GM12878 (cell line): ENCODE measurements around the gene RPS8. TPM values are rescaled to one million over a fixed set of nuclear protein-coding genes. Genes with fewer than 3 reads are reported as not detected.

Experiments
- ATAC-seq: fragments of 200-7000 bp; cut with Tn5 transposase; 3 replicates; pipeline ENCODE4 v1.9.1; 2020; ENCODE audit warnings: mild to moderate bottlenecking, moderate library complexity
- BruUV-seq: library from RNA; stranded (reverse); fragments of 400-500 nt; replicated peaks from 2 replicates; lab custom pipeline; 2021; lab: Mats Ljungman, UMichigan
- CTCF ChIA-PET: fragments of 300-600 bp; sonication (Branson Sonifier 250); formaldehyde crosslinking; extraction: SDS; loops from one replicate; lab custom pipeline; 2021; ENCODE audit warnings: inconsistent platforms; lab: Yijun Ruan, JAX
- POLR2A ChIA-PET: fragments of 350-600 bp; formaldehyde crosslinking; extraction: SDS; loops from one replicate; lab custom pipeline; 2021; ENCODE audit warnings: inconsistent platforms; lab: Charles Lee
- RAD21 ChIA-PET: fragments of 300-600 bp; sonication (Branson Sonifier 250); formaldehyde crosslinking; loops from one replicate; lab custom pipeline; 2023; ENCODE audit warnings: antibody characterized with exemption; ENCODE audit not compliant: unreplicated experiment; lab: Charles Lee
- SMC1A ChIA-PET: fragments of 300-600 bp; sonication (Branson Sonifier 250); formaldehyde crosslinking; loops from one replicate; lab custom pipeline; 2023; ENCODE audit not compliant: unreplicated experiment, uncharacterized antibody; lab: Charles Lee
- DNase-seq: peaks from one replicate; pipeline ENCODE4 v3.0.0-alpha.2; 2011; ENCODE audit warnings: low read depth, low spot score
- FAIRE-seq: peaks from 3 replicates; lab custom pipeline; 2011; peaks lifted over from hg19 to GRCh38; lab: Jason Lieb, UNC
- H2AFZ ChIP-seq: 2 replicates; pipeline ENCODE4 v1.6.0; 2011; ENCODE audit warnings: low read depth, low read length, control low read depth; ENCODE audit not compliant: control insufficient read depth
- H3K27ac ChIP-seq: 2 replicates; pipeline ENCODE4 v1.5.1; 2011; ENCODE audit warnings: control low read depth; ENCODE audit not compliant: control insufficient read depth, insufficient read depth
- H3K27me3 ChIP-seq, 2 experiments: replicated peaks in 1 of 2; 2 replicates each; pipeline versions ENCODE4 v1.6.0 to v1.6.1; 2011; ENCODE audit warnings: low read length in 1 of 2; ENCODE audit not compliant: control insufficient read depth in 2 of 2, insufficient read depth in 2 of 2
- H3K36me3 ChIP-seq, 2 experiments: 2 replicates each; pipeline ENCODE4 v1.5.1; 2011; ENCODE audit warnings: low read length in 1 of 2; ENCODE audit not compliant: control insufficient read depth in 2 of 2, insufficient read depth in 2 of 2
- H3K4me1 ChIP-seq: 2 replicates; pipeline ENCODE4 v1.6.1; 2011; ENCODE audit warnings: mild to moderate bottlenecking, low read length, moderate library complexity, mixed read lengths; ENCODE audit not compliant: control insufficient read depth, insufficient read depth
- H3K4me2 ChIP-seq: 2 replicates; pipeline ENCODE4 v1.6.0; 2011; ENCODE audit warnings: control low read depth; ENCODE audit not compliant: control insufficient read depth, insufficient read depth
- H3K4me3 ChIP-seq: fragments of 200-600 bp; sonication (generic); 2 replicates; pipeline ENCODE4 v1.5.1; 2016
- H3K79me2 ChIP-seq: 2 replicates; pipeline ENCODE4 v1.6.0; 2011; ENCODE audit warnings: low read length; ENCODE audit not compliant: control insufficient read depth, insufficient read depth
- H3K9ac ChIP-seq: 2 replicates; pipeline ENCODE4 v1.8.0; 2011; ENCODE audit warnings: low read length, control low read depth, mixed read lengths; ENCODE audit not compliant: control insufficient read depth, insufficient read depth
- H3K9me3 ChIP-seq: replicated peaks from 3 replicates; pipeline ENCODE4 v1.5.1; 2011; ENCODE audit warnings: mild to moderate bottlenecking, low read length; ENCODE audit not compliant: control insufficient read depth, insufficient read depth
- H4K20me1 ChIP-seq: 2 replicates; pipeline ENCODE4 v1.6.0; 2011; ENCODE audit not compliant: control insufficient read depth, insufficient read depth
- CREB1 ChIP-seq: IDR thresholded peaks from 2 replicates; pipeline ENCODE4 v1.6.1; 2012; ENCODE audit warnings: low read depth, mild to moderate bottlenecking, inconsistent platforms
- ESRRA ChIP-seq: IDR thresholded peaks from 2 replicates; pipeline ENCODE4 v1.6.1; 2012; ENCODE audit warnings: mild to moderate bottlenecking, low read length, improper control_type of control experiment
- GABPA ChIP-seq: IDR thresholded peaks from 2 replicates; pipeline ENCODE4 v1.6.1; 2014; ENCODE audit warnings: antibody characterized with exemption, low read depth, mild to moderate bottlenecking, inconsistent platforms
- GATAD2B ChIP-seq: fragments of 450-650 bp; conservative IDR thresholded peaks from 2 replicates; pipeline ENCODE4 v1.6.1; 2017; ENCODE audit warnings: low read depth, mild to moderate bottlenecking, moderate library complexity
- KDM1A ChIP-seq: fragments of 200-600 bp; sonication (generic); IDR thresholded peaks from 2 replicates; pipeline ENCODE4 v1.6.1; 2016; ENCODE audit warnings: borderline replicate concordance
- MTA3 ChIP-seq: IDR thresholded peaks from 2 replicates; pipeline ENCODE4 v1.6.1; 2012; ENCODE audit warnings: low read length, inconsistent platforms, borderline replicate concordance
- MYC ChIP-seq: IDR thresholded peaks from 2 replicates; pipeline ENCODE4 v1.6.1; 2011; ENCODE audit warnings: mild to moderate bottlenecking, low read length, moderate library complexity, inconsistent platforms; ENCODE audit not compliant: insufficient read depth, insufficient replicate concordance, insufficient read length, severe bottlenecking
- POLR2A ChIP-seq: IDR thresholded peaks from 2 replicates; pipeline ENCODE4 v1.6.1; 2011; ENCODE audit warnings: low read depth, mild to moderate bottlenecking, low read length
- POU2F2 ChIP-seq: IDR thresholded peaks from 3 replicates; pipeline ENCODE4 v1.6.1; 2011; ENCODE audit warnings: low read depth, mild to moderate bottlenecking, low read length, borderline replicate concordance
- SMAD1 ChIP-seq: fragments of 450-650 bp; IDR thresholded peaks from 2 replicates; pipeline ENCODE4 v1.6.1; 2018; ENCODE audit warnings: mild to moderate bottlenecking, low read depth; ENCODE audit not compliant: partially characterized antibody
- SMARCA5 ChIP-seq: fragments of 450-650 bp; IDR thresholded peaks from 2 replicates; pipeline ENCODE4 v1.6.1; 2017; ENCODE audit warnings: mild to moderate bottlenecking
- STAT3 ChIP-seq: IDR thresholded peaks from 2 replicates; pipeline ENCODE4 v1.6.1; 2011; ENCODE audit warnings: low read depth, low read length, improper control_type of control experiment
- ZNF207 ChIP-seq: fragments of 450-650 bp; IDR thresholded peaks from 2 replicates; pipeline ENCODE4 v1.6.1; 2014; ENCODE audit warnings: antibody characterized with exemption, mild to moderate bottlenecking, borderline replicate concordance
- ZNF274 ChIP-seq: IDR thresholded peaks from one replicate; pipeline ENCODE4 v1.8.0; 2011; ENCODE audit not compliant: insufficient read length, insufficient read depth
- WGBS: methylation state at CpG from one replicate; pipeline ENCODE4 v1.1.6; 2016; ENCODE audit warnings: low lambda C conversion rate; ENCODE audit not compliant: insufficient replicate concordance, insufficient coverage; ENCODE audit errors: missing lambda C conversion rate; 5-methylcytosine and 5-hydroxymethylcytosine counted together
- in situ Hi-C: fragments of 300-500 bp; cut with MboI; formaldehyde crosslinking; loops from 9 replicates; pipeline ENCODE4 v1.14.3; 2018; ENCODE audit warnings: mixed read lengths
- intact Hi-C: fragments of 100-400 bp; cut with micrococcal nuclease; formaldehyde crosslinking; loops from one replicate; pipeline ENCODE4 v1.14.2; 2022; ENCODE audit not compliant: unreplicated experiment
- polyA plus RNA-seq, 11 experiments: library from polyadenylated mRNA; depleted of rRNA in 4 of 11; unstranded in 6 of 11; stranded (reverse) in 5 of 11; fragments of >200 nt; fragmentation: Nextera tagmentation in 4 of 11; fragmentation: Illumina TruSeq in 1 of 11; extraction: Ambion mirVana in 4 of 11; extraction: Trizol in 1 of 11; gene quantifications; 1 replicate in 1 of 11; 2 replicates in 10 of 11; pipeline versions ENCODE4 v1.2.1 to v1.2.3, GENCODE V29; 2011 to 2016; ENCODE audit warnings: inconsistent platforms in 2 of 11, missing spikeins in 2 of 11, low read depth in 1 of 11
- total RNA-seq, 4 experiments: library from RNA; depleted of rRNA in 3 of 4; stranded (reverse); fragments of >200 nt in 3 of 4; fragmentation: Illumina TruSeq in 1 of 4; extraction: Trizol in 1 of 4; gene quantifications; 2 replicates each; pipeline versions ENCODE4 v1.2.1 to v1.2.3, GENCODE V29; 2013 to 2021

RPS8 gene
- total and polyA plus RNA-seq, 10 of the 15 experiments (the other 5 are each of a cell fraction or from before 2014, with no cell fraction given), result 1,296 to 3,461 (median 2,877) TPM

GRCh38 chr1:44757420-44757819, 17.9 kb upstream of the RPS8 start (continued):
- TF ChIP-seq KDM1A, result no peak
- TF ChIP-seq MYC, result no peak
- TF ChIP-seq POU2F2, result peak; percentile 78; the same call in 2 of the 3 replicates

DNA sequence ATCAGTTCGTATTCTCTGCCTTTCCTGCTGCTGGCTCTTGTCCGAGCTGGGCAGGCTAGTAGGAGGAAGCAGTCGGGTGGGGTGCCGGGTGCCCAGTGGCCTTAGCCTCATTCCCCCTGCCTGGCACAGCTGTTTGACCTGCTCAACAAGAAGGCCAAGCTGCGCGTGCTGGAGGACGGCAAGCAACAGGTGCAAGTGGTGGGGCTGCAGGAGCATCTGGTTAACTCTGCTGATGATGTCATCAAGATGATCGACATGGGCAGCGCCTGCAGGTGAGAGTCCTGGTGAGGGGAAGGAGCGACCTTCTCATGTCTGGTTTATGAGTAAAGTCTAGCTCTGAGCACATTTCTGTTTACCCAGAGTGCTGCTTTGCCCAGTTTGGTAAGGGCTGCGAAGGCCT, 16.3 kb upstream of the RPS8 start:
- in situ Hi-C loops, result no loop called here
- Histone ChIP-seq H4K20me1 (no peaks in the 10 kb centered on the region), H3K9me3 (no peaks in the 10 kb centered on the region), H3K36me3 (peaks cover 46 to 62% of the 10 kb centered on the region in 2 experiments), H3K4me3 (no peak overlapping the region), H3K27me3 (no peaks in the 10 kb centered on the region), H3K79me2 (no peaks in the 10 kb centered on the region), H3K4me2 (no peak overlapping the region), H2AFZ (no peak overlapping the region), H3K27ac (no peak overlapping the region), H3K9ac (no peak overlapping the region), H3K4me1 (peaks cover 14% of the 10 kb centered on the region)
- ATAC-seq (no peak), DNase-seq (no peak), FAIRE-seq (no peak)
- intact Hi-C loops, result no loop called here
- ChIA-PET POLR2A (interaction anchor here (0.5 to 1.7 kb wide), 2 partner anchors 14 to 16 kb away, joined by 3 to 8 read pairs; partner anchors contain the start of gene RPS8), CTCF (interaction anchor here (1.0 kb wide), 2 partner anchors 25 to 30 kb away, joined by 3 to 4 read pairs; no protein-coding TSS in a partner anchor), SMC1A (interaction anchor here (2.1 kb wide), 1 partner anchor 15 kb away, joined by 5 read pairs; no protein-coding TSS in a partner anchor), RAD21 (interaction anchor here (0.5 kb wide), 1 partner anchor 31 kb away, joined by 3 read pairs; no protein-coding TSS in a partner anchor)
- TF ChIP-seq GABPA, result no peak
- peak; percentile 49; the same call in 1 of the 2 replicates for TF ChIP-seq POLR2A
- BruUV-seq, result no TSS peak
- 85% methylated on average over 11 of the region's 11 CpGs for WGBS

DNA sequence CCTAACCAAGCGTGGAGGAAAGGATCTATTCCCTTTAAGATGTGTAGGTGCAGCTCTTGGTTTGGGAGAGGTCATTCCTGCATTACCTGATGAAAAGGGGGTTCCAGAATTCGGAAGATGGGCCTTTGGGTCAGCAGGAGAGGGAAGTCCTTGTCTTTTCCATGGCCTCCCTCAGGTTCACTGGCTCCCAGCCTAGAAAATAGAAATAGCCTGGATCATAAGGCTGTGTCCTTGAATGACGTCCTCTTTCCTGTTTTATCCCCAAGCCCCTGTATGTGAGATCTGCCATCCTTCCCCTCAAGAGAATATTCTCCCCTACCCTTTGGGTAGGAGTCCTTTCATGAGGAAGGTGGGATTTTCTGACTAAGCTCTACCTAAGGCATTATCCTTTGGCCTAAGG, 14.5 kb upstream of the RPS8 start:
- no peaks in the 10 kb centered on the region for H3K9me3 ChIP-seq
- H3K36me3 ChIP-seq, result peaks cover 37 to 55% of the 10 kb centered on the region in 2 experiments
- 76% methylated on average over 3 of the region's 3 CpGs for WGBS
- TF ChIP-seq ZNF274 (no peak), SMARCA5 (no peak), STAT3 (no peak), GATAD2B (no peak), MTA3 (no peak), SMAD1 (no peak), CREB1 (no peak), ZNF207 (no peak), ESRRA (no peak)
- TSS peak; percentile 14 for BruUV-seq
- H3K4me1 ChIP-seq, result peaks cover 14% of the 10 kb centered on the region
- H3K9ac ChIP-seq, result no peak overlapping the region
- no peak overlapping the region for H3K4me3 ChIP-seq
- no peak overlapping the region for H3K4me2 ChIP-seq
- ChIA-PET RAD21 (interaction anchor here (0.6 kb wide), 1 partner anchor 23 kb away, joined by 5 read pairs; no protein-coding TSS in a partner anchor), CTCF (no interaction called here), POLR2A (no interaction called here), SMC1A (interaction anchor here (0.9 kb wide), 1 partner anchor 14 kb away, joined by 3 read pairs; no protein-coding TSS in a partner anchor)
- intact Hi-C loops, result no loop called here
- no peak overlapping the region for H2AFZ ChIP-seq
- no peaks in the 10 kb centered on the region for H4K20me1 ChIP-seq
- no peaks in the 10 kb centered on the region for H3K79me2 ChIP-seq
- in situ Hi-C loops, result no loop called here
- DNase-seq (no peak), ATAC-seq (no peak), FAIRE-seq (no peak)
- no peak overlapping the region for H3K27ac ChIP-seq
- H3K27me3 ChIP-seq, result no peaks in the 10 kb centered on the region
